NCI-H2029 treated with DMSO at 0.1 percent for 48 hours (cell line): Measurements from ENCODE around the gene RNF126.

Experiments used
- DNase-seq: peaks from one replicate; lab custom pipeline; 2025; lab: John Stamatoyannopoulos, UW

RNF126 gene

GRCh38 chr19:662207-662961 is 630 bp downstream of the RNF126 start:
- DNase-seq = no peak

- no peak for DNase-seq
Observed at GRCh38 chr19:661427-662196, 1.4 kb downstream of the RNF126 start.

- DNase-seq = no peak
Observed at GRCh38 chr19:660793-661426, 2.1 kb downstream of the RNF126 start.

- DNase-seq = no peak
Observed at GRCh38 chr19:658916-659839, 3.8 kb downstream of the RNF126 start.

- no peak for DNase-seq
Observed at GRCh38 chr19:658059-658839, 4.8 kb downstream of the RNF126 start.

GRCh38 chr19:657611-658010 is 5.4 kb downstream of the RNF126 start:
- DNase-seq = no peak

- DNase-seq = no peak
Observed at GRCh38 chr19:656751-657559, 6.1 kb downstream of the RNF126 start.

GRCh38 chr19:655691-656090 is 7.3 kb downstream of the RNF126 start:
- DNase-seq = no peak

- no peak for DNase-seq
Observed at GRCh38 chr19:653425-653824, 9.6 kb downstream of the RNF126 start.

GRCh38 chr19:652467-653389 is 10.3 kb downstream of the RNF126 start:
- DNase-seq = no peak

- DNase-seq = no peak
Observed at GRCh38 chr19:651991-652390, 11.0 kb downstream of the RNF126 start.

GRCh38 chr19:651114-651818 is 11.7 kb downstream of the RNF126 start:
- DNase-seq = no peak

GRCh38 chr19:650121-650520 is 12.9 kb downstream of the RNF126 start:
- no peak for DNase-seq

- DNase-seq = no peak
Observed at GRCh38 chr19:648904-649801, 13.9 kb downstream of the RNF126 start.

GRCh38 chr19:648305-648704 is 14.7 kb downstream of the RNF126 start:
- DNase-seq = no peak

- DNase-seq = no peak
Observed at GRCh38 chr19:647566-648284, 15.3 kb downstream of the RNF126 start.
